MCF 10A (cell line): ENCODE results near the gene P2RX3. TPM values are rescaled to one million over a fixed set of nuclear protein-coding genes. Genes with fewer than 3 reads are reported as not detected.
A peak's percentile ranks its signal among the peaks of the same experiment; 100 is the strongest.

Experiments
- BruUV-seq: library from RNA; stranded (reverse); fragments of 400-500 nt; replicated peaks from 2 replicates; lab custom pipeline; 2021; lab: Mats Ljungman, UMichigan
- CTCF ChIA-PET: fragments of 300-600 bp; sonication (Branson Sonifier 250); formaldehyde crosslinking; extraction: SDS; loops from one replicate; lab custom pipeline; 2021; ENCODE audit warnings: antibody characterized with exemption, inconsistent platforms; lab: Yijun Ruan, JAX
- POLR2A ChIA-PET: fragments of 300-600, 350-650 bp; sonication (Branson Sonifier 250); formaldehyde crosslinking; extraction: SDS; loops from one replicate; lab custom pipeline; 2020; ENCODE audit warnings: antibody characterized with exemption, inconsistent platforms; lab: Yijun Ruan, JAX
- DNase-seq: peaks from one replicate; pipeline ENCODE4 v3.0.0-alpha.2; 2018; ENCODE audit not compliant: unreplicated experiment
- H3K27ac Mint-ChIP-seq: one replicate; pipeline ENCODE4 v1.8.0; 2022; ENCODE audit warnings: mild to moderate bottlenecking, low read depth, mixed read lengths; ENCODE audit not compliant: unreplicated experiment
- H3K27me3 Mint-ChIP-seq: one replicate; pipeline ENCODE4 v1.8.0; 2022; ENCODE audit warnings: mixed read lengths; ENCODE audit not compliant: insufficient read depth, unreplicated experiment
- H3K36me3 Mint-ChIP-seq: one replicate; pipeline ENCODE4 v1.8.0; 2022; ENCODE audit warnings: mild to moderate bottlenecking, moderate library complexity, mixed read lengths; ENCODE audit not compliant: insufficient read depth, unreplicated experiment
- H3K4me1 Mint-ChIP-seq: one replicate; pipeline ENCODE4 v1.8.0; 2022; ENCODE audit warnings: mixed read lengths; ENCODE audit not compliant: insufficient read depth, unreplicated experiment
- H3K4me3 Mint-ChIP-seq: one replicate; pipeline ENCODE4 v1.8.0; 2022; ENCODE audit warnings: mild to moderate bottlenecking, moderate library complexity, mixed read lengths; ENCODE audit not compliant: unreplicated experiment
- H3K9me3 Mint-ChIP-seq: one replicate; pipeline ENCODE4 v1.8.0; 2022; ENCODE audit warnings: mixed read lengths; ENCODE audit not compliant: unreplicated experiment
- CTCF ChIP-seq: fragments of 200-600 bp; IDR thresholded peaks from one replicate; pipeline ENCODE4 v1.8.0; 2022; ENCODE audit warnings: antibody characterized with exemption, mild to moderate bottlenecking; ENCODE audit not compliant: unreplicated experiment
- intact Hi-C: fragments of 100-400 bp; cut with micrococcal nuclease; formaldehyde crosslinking; loops from 2 replicates; pipeline ENCODE4 v1.14.1; 2022
- total RNA-seq: library from RNA; stranded (reverse); gene quantifications from 2 replicates; pipeline ENCODE4 v1.2.3, GENCODE V29; 2022

P2RX3 gene
- total RNA-seq, 1 experiment from 2014 or later: not detected

- Mint-ChIP-seq H3K4me3 (peak overlapping the region; percentile 63), H3K27ac (peak overlapping the region; percentile 68), H3K27me3 (no peaks in the 10 kb centered on the region), H3K9me3 (no peaks in the 10 kb centered on the region), H3K4me1 (peaks cover 38% of the 10 kb centered on the region), H3K36me3 (peaks cover 99% of the 10 kb centered on the region)
- no peak for TF ChIP-seq CTCF
- DNase-seq: no peak
- CTCF ChIA-PET: interaction anchor here (0.6 to 2.8 kb wide), 6 partner anchors 9 to 173 kb away, joined by 3 to 20 read pairs (median 4); no protein-coding TSS in a partner anchor
- POLR2A ChIA-PET: interaction anchor here (0.6 to 13.4 kb wide), 9 partner anchors 8 to 336 kb away, joined by 4 to 362 read pairs (median 5); partner anchors contain the start of genes SSRP1 and TNKS1BP1
- intact Hi-C loops: no loop called here
- no TSS peak for BruUV-seq
Observed at GRCh38 chr11:57303280-57303989, 34.7 kb upstream of the P2RX3 start.

- Mint-ChIP-seq H3K4me3 (peak overlapping the region; percentile 63), H3K9me3 (no peaks in the 10 kb centered on the region), H3K36me3 (peaks cover 99% of the 10 kb centered on the region), H3K27ac (peak overlapping the region; percentile 68), H3K4me1 (peaks cover 44% of the 10 kb centered on the region), H3K27me3 (no peaks in the 10 kb centered on the region)
- no peak for TF ChIP-seq CTCF
- BruUV-seq: no TSS peak
- intact Hi-C loops: loop anchor here (1.0 to 2.0 kb wide), 2 partner anchors 11 to 19 kb away; no protein-coding TSS in a partner anchor
- peak; percentile 85 for DNase-seq
- POLR2A ChIA-PET: interaction anchor here (0.6 to 13.4 kb wide), 9 partner anchors 8 to 454 kb away, joined by 3 to 362 read pairs (median 5); partner anchors contain the start of genes SSRP1 and TNKS1BP1
- CTCF ChIA-PET: interaction anchor here (0.6 to 2.8 kb wide), 9 partner anchors 9 to 463 kb away, joined by 3 to 20 read pairs (median 3); no protein-coding TSS in a partner anchor
Observed at GRCh38 chr11:57303990-57304579, 34.1 kb upstream of the P2RX3 start.

- peak overlapping the region; percentile 63 for H3K4me3 Mint-ChIP-seq
- H3K27me3 Mint-ChIP-seq: no peaks in the 10 kb centered on the region
- POLR2A ChIA-PET: interaction anchor here (0.5 to 13.4 kb wide), 6 partner anchors 12 to 483 kb away, joined by 3 to 362 read pairs (median 16); partner anchors contain the start of gene TNKS1BP1
- DNase-seq: no peak
- peaks cover 99% of the 10 kb centered on the region for H3K36me3 Mint-ChIP-seq
- TF ChIP-seq CTCF: no peak
- no peaks in the 10 kb centered on the region for H3K9me3 Mint-ChIP-seq
- H3K27ac Mint-ChIP-seq: no peak overlapping the region
- CTCF ChIA-PET: interaction anchor here (0.9 to 2.8 kb wide), 6 partner anchors 12 to 56 kb away, joined by 3 to 20 read pairs (median 6); partner anchors contain the start of gene TNKS1BP1
- no TSS peak for BruUV-seq
- intact Hi-C loops: loop anchor here (2.0 kb wide), 1 partner anchor 17 kb away; no protein-coding TSS in a partner anchor
- peaks cover 55% of the 10 kb centered on the region for H3K4me1 Mint-ChIP-seq
Observed at GRCh38 chr11:57305523-57305922, 32.6 kb upstream of the P2RX3 start.
